Lung (tissue), 12 donors: ENCODE data around the gene BACE2. TPM values are rescaled to one million over a fixed set of nuclear protein-coding genes. Genes with fewer than 3 reads are reported as not detected.

ENCODE experiments used
- ATAC-seq: fragments of 200-7000 bp; cut with Tn5 transposase; one replicate; pipeline ENCODE4 v1.9.1; 2020; ENCODE audit warnings: moderate number of reproducible peaks; ENCODE audit not compliant: insufficient read depth, low FRiP score
- DNase-seq, 3 donors: peaks; one replicate each; pipeline ENCODE4 v3.0.0-alpha.2; 2013 to 2017
- H3K27ac ChIP-seq, 2 donors: one replicate each; pipeline ENCODE4 v1.5.1; 2013; ENCODE audit warnings: mild to moderate bottlenecking in 2 of 2, moderate library complexity in 2 of 2, control low read depth in 1 of 2, inconsistent platforms in 1 of 2, low read depth in 1 of 2, low read length in 1 of 2
- H3K27me3 ChIP-seq, 3 donors: one replicate each; pipeline ENCODE4 v1.5.1; 2013; ENCODE audit warnings: low read length in 2 of 3; ENCODE audit not compliant: control insufficient read depth in 3 of 3, insufficient read depth in 3 of 3
- H3K36me3 ChIP-seq, 4 donors: one replicate each; pipeline ENCODE4 v1.5.1; 2013; ENCODE audit warnings: low read length in 4 of 4, mild to moderate bottlenecking in 1 of 4, moderate library complexity in 1 of 4; ENCODE audit not compliant: control insufficient read depth in 4 of 4, insufficient read depth in 4 of 4
- H3K4me1 ChIP-seq, 5 donors: one replicate each; pipeline ENCODE4 v1.5.1; 2013; ENCODE audit warnings: low read length in 5 of 5, mild to moderate bottlenecking in 2 of 5, moderate library complexity in 1 of 5; ENCODE audit not compliant: control insufficient read depth in 5 of 5, insufficient read depth in 5 of 5
- H3K4me3 ChIP-seq: one replicate; pipeline ENCODE4 v1.5.1; 2013; ENCODE audit warnings: mild to moderate bottlenecking, control low read depth, moderate library complexity
- H3K9ac ChIP-seq, 2 donors: one replicate each; pipeline ENCODE4 v1.5.1; 2013; ENCODE audit warnings: low read length in 2 of 2, control low read depth in 1 of 2; ENCODE audit not compliant: insufficient read depth in 1 of 2
- H3K9me3 ChIP-seq, 4 donors: one replicate each; pipeline ENCODE4 v1.5.1; 2013; ENCODE audit warnings: low read length in 3 of 4, mild to moderate bottlenecking in 1 of 4, moderate library complexity in 1 of 4; ENCODE audit not compliant: control insufficient read depth in 4 of 4, insufficient read depth in 3 of 4
- WGBS, 2 donors: extraction: QIAGEN DNeasy Blood & Tissue Kit; methylation state at CpG; one replicate each; pipeline ENCODE4 v1.1.7; 2013; 5-methylcytosine and 5-hydroxymethylcytosine counted together
- polyA plus RNA-seq, 2 donors: library from polyadenylated mRNA; stranded (reverse); fragments of 200-250 nt; gene quantifications; one replicate each; pipeline ENCODE4 v1.2.1, GENCODE V29; 2013
- total RNA-seq, 2 donors: library from RNA; depleted of rRNA in 1 of 2; stranded (reverse); fragments of >200 nt in 1 of 2; gene quantifications; one replicate each; pipeline ENCODE4 v1.2.1, GENCODE V29; 2014 to 2021
- TF ChIP-seq, protein P1 (sequence below): IDR thresholded peaks from 2 replicates; pipeline ENCODE4 v1.5.1; 2012; ENCODE audit warnings: mild to moderate bottlenecking; ENCODE audit errors: control extremely low read depth, extremely low read depth
- donor health status: control.
- donor health status: control.
- donor health status: Bipolar disorder and iron deficiency.
- donor health status: healthy.
- donor health status: DM: yes; HTN: yes; CAD: no.

BACE2 gene
- total and polyA plus RNA-seq, 4 donors = 9.3 to 49.9 (median 33.8) TPM

DNA sequence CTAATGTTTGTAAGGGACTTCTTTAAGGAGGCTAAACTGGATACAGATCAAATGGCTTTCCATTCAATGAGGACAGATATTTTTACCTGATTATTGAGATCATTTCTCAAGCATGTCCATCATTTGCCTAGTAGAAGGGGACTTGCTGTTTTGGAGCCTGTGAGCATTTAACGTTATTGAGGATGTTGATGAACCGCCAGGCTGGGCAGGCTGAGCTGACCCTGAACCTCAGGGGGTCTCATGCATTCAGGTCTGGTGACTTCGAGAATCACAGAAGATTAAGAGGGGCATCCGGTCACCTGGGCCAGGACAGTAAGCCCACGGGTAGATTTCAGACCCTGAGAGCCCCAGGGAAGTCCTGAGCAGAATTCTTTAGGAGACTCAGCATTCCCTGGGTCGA, 63.1 kb downstream of the BACE2 start:
- H3K4me1 ChIP-seq = peaks cover 0 to 8% (median 0%) of the 10 kb centered on the region in 5 donors
- peaks cover 0 to 3% (median 0%) of the 10 kb centered on the region in 4 donors for H3K9me3 ChIP-seq
- no peak overlapping the region for H3K27ac ChIP-seq
- peaks cover 0 to 10% (median 2%) of the 10 kb centered on the region in 4 donors for H3K36me3 ChIP-seq
- TF ChIP-seq, protein P1, sequence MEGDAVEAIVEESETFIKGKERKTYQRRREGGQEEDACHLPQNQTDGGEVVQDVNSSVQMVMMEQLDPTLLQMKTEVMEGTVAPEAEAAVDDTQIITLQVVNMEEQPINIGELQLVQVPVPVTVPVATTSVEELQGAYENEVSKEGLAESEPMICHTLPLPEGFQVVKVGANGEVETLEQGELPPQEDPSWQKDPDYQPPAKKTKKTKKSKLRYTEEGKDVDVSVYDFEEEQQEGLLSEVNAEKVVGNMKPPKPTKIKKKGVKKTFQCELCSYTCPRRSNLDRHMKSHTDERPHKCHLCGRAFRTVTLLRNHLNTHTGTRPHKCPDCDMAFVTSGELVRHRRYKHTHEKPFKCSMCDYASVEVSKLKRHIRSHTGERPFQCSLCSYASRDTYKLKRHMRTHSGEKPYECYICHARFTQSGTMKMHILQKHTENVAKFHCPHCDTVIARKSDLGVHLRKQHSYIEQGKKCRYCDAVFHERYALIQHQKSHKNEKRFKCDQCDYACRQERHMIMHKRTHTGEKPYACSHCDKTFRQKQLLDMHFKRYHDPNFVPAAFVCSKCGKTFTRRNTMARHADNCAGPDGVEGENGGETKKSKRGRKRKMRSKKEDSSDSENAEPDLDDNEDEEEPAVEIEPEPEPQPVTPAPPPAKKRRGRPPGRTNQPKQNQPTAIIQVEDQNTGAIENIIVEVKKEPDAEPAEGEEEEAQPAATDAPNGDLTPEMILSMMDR = no peak
- WGBS, 2 donors = 85 to 88% methylated on average over 6 of the region's 6 CpGs
- DNase-seq (no peak), ATAC-seq (no peak)
- H3K27me3 ChIP-seq = no peaks in the 10 kb centered on the region
- no peak overlapping the region for H3K4me3 ChIP-seq
- no peak overlapping the region for H3K9ac ChIP-seq

DNA sequence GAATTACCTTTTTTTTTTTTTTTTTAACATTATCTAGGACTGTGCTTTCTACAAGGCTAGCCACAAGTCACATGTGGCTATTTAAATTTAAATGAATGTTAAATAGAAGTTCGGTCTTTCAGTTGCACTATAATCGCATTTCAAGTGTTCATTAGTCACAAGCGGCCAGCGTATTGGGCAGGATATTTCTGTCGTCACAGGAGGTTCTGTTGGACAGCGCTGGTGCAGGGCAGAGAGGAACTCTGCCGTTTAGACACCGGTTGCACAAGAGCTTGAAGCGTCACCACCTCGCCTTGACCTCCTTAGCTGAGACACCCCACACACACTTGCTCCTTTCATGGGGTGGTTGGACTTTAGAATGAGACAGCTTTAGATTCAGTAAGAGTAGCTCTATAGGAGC, 64.1 kb downstream of the BACE2 start:
- peaks cover 0 to 10% (median 2%) of the 10 kb centered on the region in 4 donors for H3K36me3 ChIP-seq
- H3K4me3 ChIP-seq = no peak overlapping the region
- H3K9ac ChIP-seq = no peak overlapping the region
- TF ChIP-seq, protein P1 = no peak
- no peak for DNase-seq
- 86 to 91% methylated on average over 10 of the region's 10 CpGs for WGBS, 2 donors
- H3K27ac ChIP-seq = no peak overlapping the region
- no peak for ATAC-seq
- H3K9me3 ChIP-seq = peaks cover 0 to 3% (median 0%) of the 10 kb centered on the region in 4 donors
- peaks cover 0 to 8% (median 0%) of the 10 kb centered on the region in 5 donors for H3K4me1 ChIP-seq
- H3K27me3 ChIP-seq = no peaks in the 10 kb centered on the region

DNA sequence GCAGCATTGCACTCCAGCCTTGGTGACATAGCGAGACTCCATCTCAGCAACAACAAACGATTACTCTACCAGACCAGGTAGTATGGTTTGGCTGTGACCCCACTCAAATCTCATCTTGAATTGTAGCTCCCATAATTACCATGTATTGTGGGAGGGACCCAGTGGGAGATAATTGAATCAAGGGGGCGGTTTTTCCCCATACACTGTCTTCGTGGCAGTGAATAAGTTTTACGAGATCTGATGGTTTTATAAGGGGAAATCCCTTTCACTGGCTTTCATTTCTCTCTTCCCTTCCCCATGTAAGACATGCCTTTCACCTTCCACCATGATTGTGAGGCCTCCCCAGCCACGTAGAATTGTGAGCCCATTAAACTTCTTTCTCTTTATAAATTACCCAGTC, 66.0 kb downstream of the BACE2 start:
- ATAC-seq (no peak), DNase-seq (no peak)
- Histone ChIP-seq H3K9ac (no peak overlapping the region), H3K4me3 (no peak overlapping the region), H3K9me3 (peaks cover 0 to 3% (median 0%) of the 10 kb centered on the region in 4 donors), H3K27me3 (no peaks in the 10 kb centered on the region), H3K27ac (no peak overlapping the region), H3K36me3 (peaks cover 3 to 10% (median 5%) of the 10 kb centered on the region in 4 donors), H3K4me1 (peaks cover 0 to 8% (median 0%) of the 10 kb centered on the region in 5 donors)
- TF ChIP-seq, protein P1 = no peak
- WGBS, 2 donors = 94 to 96% methylated on average over 6 of the region's 6 CpGs

DNA sequence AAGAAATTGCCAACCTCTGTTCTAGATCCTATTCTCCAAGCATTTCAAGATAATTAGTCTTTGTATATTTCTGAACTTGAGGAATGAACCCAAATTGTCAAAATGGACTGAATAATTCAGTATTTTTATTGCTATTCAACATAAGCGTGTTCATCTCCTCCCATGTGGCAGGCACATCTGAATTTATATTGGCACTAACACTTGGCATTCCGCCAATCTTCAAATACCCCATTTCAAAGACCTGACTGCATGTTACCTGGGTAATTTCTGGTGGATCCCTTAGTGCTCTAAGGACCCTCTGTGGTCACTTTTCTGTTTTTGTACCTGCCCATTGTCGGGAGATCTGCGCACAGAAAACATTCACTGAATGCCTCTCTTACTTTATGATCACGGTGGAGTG, 66.6 kb downstream of the BACE2 start:
- H3K9me3 ChIP-seq = peaks cover 0 to 3% (median 0%) of the 10 kb centered on the region in 4 donors
- 88 to 98% methylated on average over 5 of the region's 5 CpGs for WGBS, 2 donors
- H3K4me3 ChIP-seq = no peak overlapping the region
- H3K27ac ChIP-seq = no peak overlapping the region
- no peak overlapping the region for H3K9ac ChIP-seq
- H3K36me3 ChIP-seq = peaks cover 0 to 10% (median 5%) of the 10 kb centered on the region in 4 donors
- no peaks in the 10 kb centered on the region for H3K27me3 ChIP-seq
- peaks cover 0 to 8% (median 0%) of the 10 kb centered on the region in 5 donors for H3K4me1 ChIP-seq
- ATAC-seq (no peak), DNase-seq (no peak)
- TF ChIP-seq, protein P1 = no peak
